HAP-1 (cell line): ENCODE data around the gene DGKQ.

Experiments used
- DNase-seq, 2 experiments: peaks; one replicate each; pipeline ENCODE4 v3.0.0-alpha.2; 2016 to 2020; ENCODE audit warnings: low spot score in 2 of 2
- H3K27me3 ChIP-seq: fragments of 250-450 bp; sonication (Bioruptor Pico); 2 replicates; pipeline ENCODE4 v1.5.1; 2020; ENCODE audit warnings: low read depth, mild to moderate bottlenecking, moderate library complexity
- H3K36me3 ChIP-seq: fragments of 250-450 bp; sonication (Bioruptor Pico); replicated peaks from 2 replicates; pipeline ENCODE4 v1.5.1; 2020; ENCODE audit warnings: mild to moderate bottlenecking
- H3K4me1 ChIP-seq: fragments of 250-450 bp; sonication (Bioruptor Pico); 2 replicates; pipeline ENCODE4 v1.5.1; 2020; ENCODE audit warnings: mild to moderate bottlenecking
- H3K4me3 ChIP-seq: fragments of 250-450 bp; sonication (Bioruptor Pico); 2 replicates; pipeline ENCODE4 v1.5.1; 2020; ENCODE audit warnings: mild to moderate bottlenecking, moderate library complexity
- H3K9me3 ChIP-seq: fragments of 250-450 bp; sonication (Bioruptor Pico); 2 replicates; pipeline ENCODE4 v1.5.1; 2020; ENCODE audit warnings: mild to moderate bottlenecking, moderate library complexity
- in situ Hi-C: fragments of 300-500 bp; cut with MboI; formaldehyde crosslinking; loops from 3 replicates; pipeline ENCODE4 v1.14.3; 2020; ENCODE audit warnings: low sequenced_read_pairs, inconsistent platforms, mixed read lengths

The DGKQ gene

DNA sequence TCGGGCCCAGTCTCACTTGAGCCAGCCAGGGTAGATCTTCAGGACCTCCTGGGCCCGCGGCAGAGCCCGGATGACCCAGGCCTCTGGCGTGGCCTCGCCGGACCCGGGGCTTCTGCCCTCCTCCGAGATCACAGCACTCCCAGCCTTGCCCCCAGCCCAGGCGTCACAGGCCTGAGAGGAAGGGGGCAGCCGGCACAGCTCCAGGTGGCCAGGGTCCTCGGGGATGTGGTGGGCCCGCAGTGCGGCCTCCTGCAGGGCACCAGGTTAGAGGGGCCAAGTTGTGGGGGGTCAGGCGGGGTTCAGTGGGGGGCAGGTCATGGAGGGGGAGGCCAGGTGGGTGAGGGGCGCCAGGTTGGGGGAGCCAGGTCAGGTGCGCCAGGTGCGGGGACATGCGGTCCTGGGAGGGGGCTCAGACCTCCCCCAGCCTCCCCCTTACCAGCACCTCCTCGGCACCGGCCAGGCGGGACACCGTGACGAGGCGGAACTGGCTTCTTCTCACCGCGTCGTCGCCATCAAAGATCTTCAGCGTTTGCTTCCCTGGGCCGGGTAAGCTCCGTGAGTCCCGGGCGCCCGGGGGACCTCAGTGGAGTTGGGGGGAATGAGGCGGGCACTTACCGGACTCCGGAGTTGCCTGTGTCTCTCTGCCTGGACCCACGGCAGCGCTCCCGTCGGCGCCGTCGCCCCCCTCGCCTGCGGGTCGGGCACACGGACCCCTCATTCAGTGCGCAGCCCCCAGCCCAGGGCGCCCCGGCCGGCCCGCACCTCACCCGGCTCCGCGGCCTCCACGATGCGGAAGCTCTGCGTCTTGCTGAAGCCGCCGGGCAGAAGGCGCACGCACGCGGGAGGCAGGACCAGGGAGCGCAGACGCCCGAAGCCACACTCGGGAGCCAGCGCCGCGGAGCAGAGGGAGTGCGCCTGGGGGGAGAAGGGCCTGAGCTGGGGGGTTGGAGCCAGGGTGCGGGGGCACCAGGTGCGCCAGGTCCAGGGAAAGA is 6.0 kb downstream of the DGKQ start:
- Histone ChIP-seq H3K27me3 (no peaks in the 10 kb centered on the region), H3K4me3 (no peak overlapping the region), H3K4me1 (peaks cover 2% of the 10 kb centered on the region; the same call in 1 of the 2 replicates), H3K9me3 (no peaks in the 10 kb centered on the region), H3K36me3 (no peaks in the 10 kb centered on the region)
- no peak for DNase-seq
- in situ Hi-C loops = no loop called here

DNA sequence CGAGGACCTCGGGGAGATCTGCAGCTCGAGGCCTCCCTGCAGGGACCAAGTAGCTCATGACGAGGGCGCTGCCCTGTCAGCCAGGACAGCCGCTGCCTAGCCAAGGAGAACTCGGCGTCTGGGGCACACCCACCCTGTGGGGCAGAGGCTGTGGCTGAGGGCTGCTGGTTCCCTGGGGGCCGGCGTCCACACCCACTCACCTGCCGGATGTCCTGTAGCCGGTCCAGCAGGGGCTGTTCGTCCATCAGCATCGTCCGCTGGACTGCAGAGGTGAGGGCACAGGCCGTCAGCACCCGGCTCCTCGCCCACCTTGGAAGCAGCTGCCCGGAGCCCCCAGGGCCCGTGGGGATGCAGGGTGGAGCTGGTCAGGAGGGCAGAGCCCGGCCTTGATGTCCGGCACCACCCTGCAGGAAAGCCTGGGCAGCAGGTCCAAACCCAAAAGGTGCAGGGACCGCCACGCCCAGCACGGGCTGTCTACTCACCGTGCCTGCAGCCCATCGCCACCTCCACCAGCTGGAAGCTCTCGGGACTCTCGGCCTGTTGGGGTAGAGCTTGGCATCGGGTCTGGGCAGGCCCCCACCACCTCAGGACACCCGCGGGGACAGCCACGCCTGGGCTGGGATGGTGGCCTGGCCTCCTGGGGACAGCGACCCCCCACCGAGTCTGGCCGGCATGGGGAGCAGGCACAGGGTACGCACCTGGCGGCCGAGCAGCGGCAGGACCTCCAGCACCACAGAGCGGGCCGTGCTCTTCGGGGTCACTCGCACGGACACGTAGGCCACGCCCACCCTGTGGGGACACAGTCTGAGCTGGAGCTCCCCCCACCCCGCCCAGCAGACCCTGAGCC is 6.9 kb downstream of the DGKQ start:
- H3K36me3 ChIP-seq = peaks cover 3% of the 10 kb centered on the region; the same call in 1 of the 2 replicates
- no peaks in the 10 kb centered on the region for H3K27me3 ChIP-seq
- DNase-seq = no peak
- no peaks in the 10 kb centered on the region for H3K4me1 ChIP-seq
- H3K4me3 ChIP-seq = no peak overlapping the region
- in situ Hi-C loops = no loop called here
- no peaks in the 10 kb centered on the region for H3K9me3 ChIP-seq

DNA sequence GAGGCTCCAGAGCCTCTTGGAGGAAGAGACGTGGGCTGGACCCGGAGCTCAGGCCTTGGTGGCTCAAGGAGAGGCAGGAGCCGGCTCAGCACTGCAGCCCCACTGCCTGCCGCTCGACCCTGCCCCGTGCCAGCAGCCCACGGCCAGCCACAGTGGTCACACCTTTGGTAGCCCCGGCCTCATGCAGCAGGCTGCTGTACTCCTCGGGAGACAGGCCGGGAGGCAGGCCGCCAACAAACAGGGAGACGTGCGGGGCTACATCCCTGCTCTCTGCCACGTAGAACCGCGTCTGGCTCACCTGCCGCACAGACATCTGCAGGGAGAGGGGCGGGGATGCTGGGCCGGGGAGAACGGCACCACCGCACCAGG is 7.6 kb downstream of the DGKQ start:
- Histone ChIP-seq H3K36me3 (peaks cover 3% of the 10 kb centered on the region; the same call in 1 of the 2 replicates), H3K4me3 (no peak overlapping the region), H3K9me3 (no peaks in the 10 kb centered on the region), H3K27me3 (no peaks in the 10 kb centered on the region), H3K4me1 (no peaks in the 10 kb centered on the region)
- DNase-seq = no peak
- in situ Hi-C loops = no loop called here

DNA sequence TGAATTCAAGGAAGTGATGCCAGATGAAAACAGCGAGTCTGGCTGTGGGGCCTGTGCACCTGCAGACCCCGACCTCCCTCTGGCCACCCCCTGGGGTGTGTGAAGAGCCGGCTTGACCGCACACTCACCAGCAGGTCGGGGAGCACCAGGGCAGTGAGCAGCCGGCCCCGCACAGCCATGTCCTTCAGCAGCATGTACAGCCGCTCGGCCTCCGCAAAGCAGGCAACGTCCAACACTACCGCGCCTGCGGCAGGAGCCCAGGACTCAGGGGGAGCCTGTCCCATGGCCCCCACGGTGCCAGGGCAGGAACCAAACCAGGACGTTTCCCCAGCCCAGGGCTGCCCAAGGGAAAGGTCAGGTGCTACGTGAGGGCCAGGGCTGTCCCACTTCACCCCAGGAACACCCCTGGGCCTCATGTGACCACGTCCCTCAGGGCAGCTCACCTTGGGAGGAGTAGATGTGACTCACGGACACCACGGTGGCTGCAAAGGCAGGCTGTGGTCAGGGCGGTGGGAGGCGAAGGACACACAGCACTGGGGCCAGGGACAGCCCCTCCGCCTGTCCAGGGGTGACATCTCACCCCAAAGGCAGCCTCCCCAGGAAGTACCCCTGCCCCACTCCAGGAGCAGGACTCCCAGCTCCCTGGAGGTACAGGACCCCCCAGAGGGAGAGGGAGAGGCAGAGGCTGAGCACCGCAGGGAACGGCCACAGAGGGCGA is 8.2 kb downstream of the DGKQ start:
- in situ Hi-C loops = no loop called here
- Histone ChIP-seq H3K4me1 (no peaks in the 10 kb centered on the region), H3K4me3 (no peak overlapping the region), H3K27me3 (no peaks in the 10 kb centered on the region), H3K36me3 (peaks cover 3% of the 10 kb centered on the region; the same call in 1 of the 2 replicates), H3K9me3 (no peaks in the 10 kb centered on the region)
- no peak for DNase-seq

DNA sequence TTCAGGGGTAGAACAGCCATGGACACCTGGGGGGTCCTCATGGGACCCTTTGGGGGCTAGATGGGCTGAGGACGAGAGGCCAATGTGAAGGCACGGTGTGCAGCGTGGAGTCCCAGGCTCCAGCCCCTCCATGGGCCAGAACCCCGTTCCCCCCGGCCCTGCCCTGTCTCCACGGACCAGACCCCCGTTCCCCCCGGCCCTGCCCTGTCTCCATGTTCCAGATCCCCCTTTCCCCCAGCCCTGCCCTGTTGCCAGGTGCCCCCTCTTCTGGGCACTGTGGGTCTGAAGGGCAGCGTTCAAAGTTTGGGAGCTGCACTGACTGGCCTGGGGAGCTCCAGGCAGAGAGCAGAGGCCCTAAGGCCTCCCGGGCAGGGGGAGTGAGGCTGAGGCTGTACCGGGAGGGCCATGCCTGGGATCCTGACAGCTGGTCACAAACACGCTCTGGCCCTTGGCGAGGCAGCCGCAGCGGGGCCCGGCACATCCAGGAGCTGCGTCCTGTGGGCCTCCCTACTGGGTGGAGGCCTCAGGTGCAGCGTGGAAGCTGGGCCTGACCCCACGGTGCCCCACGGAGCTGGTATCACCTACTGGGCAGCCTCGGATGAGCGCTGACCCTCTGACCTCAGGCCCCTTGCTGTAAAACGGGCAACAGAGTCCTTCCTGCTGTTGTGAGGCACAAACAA is 8.9 kb downstream of the DGKQ start:
- Histone ChIP-seq H3K4me3 (no peak overlapping the region), H3K27me3 (no peaks in the 10 kb centered on the region), H3K4me1 (no peaks in the 10 kb centered on the region), H3K9me3 (no peaks in the 10 kb centered on the region), H3K36me3 (peaks cover 3% of the 10 kb centered on the region; the same call in 1 of the 2 replicates)
- DNase-seq = no peak
- in situ Hi-C loops = no loop called here

- Histone ChIP-seq H3K36me3 (peaks cover 3% of the 10 kb centered on the region; the same call in 1 of the 2 replicates), H3K27me3 (no peaks in the 10 kb centered on the region), H3K9me3 (no peaks in the 10 kb centered on the region), H3K4me3 (no peak overlapping the region), H3K4me1 (no peaks in the 10 kb centered on the region)
- in situ Hi-C loops = no loop called here
- DNase-seq = no peak
Observed at GRCh38 chr4:963276-964225, 9.8 kb downstream of the DGKQ start.

DNA sequence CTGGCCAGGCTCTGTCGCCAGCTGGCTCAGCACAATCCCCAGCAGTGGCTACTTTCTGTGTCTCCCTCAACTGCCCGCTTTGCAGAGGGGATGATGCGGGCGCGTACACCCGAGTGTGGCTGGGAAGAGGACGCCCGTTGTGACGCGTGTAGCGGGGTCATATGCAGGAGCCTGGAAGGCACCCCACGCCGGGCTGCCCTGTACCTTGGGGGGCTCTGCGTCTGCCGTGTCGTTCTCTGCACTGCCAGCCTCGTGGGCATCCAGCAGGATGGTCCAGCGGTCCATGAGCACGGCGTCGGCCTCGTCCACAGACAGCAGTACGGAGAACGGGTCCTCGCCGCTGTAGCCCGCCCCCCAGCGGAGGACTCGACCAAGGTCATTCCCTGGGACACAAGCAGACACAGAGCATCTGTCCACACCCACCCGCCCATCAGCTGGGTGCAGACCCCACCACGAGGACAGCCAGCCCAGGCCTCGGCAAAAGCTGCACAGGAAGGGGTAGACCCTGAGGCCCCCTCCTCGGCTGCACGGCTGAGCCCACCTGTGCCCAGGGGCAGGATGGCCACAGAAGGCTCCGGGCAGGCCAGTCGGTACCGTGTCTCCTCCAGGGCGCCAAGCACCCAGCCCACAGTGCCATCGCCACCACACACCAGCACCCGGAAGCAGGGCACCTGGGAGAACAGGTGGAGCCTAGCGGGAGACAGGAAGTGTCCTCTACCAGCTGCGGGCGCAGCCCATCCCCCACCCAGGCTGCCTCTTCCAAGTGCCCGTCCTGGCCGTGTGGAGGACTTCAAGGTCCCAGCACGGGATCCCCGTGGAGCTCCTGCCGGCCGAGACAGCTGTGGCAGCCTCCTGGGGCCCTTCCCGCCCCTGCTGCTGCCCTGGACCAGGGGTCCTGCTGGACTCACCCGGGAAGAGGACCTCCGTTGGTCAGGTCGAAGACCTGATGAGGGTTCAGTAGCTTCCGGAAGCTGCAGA is 10.8 kb downstream of the DGKQ start:
- Histone ChIP-seq H3K9me3 (no peaks in the 10 kb centered on the region), H3K36me3 (peaks cover 3% of the 10 kb centered on the region; the same call in 1 of the 2 replicates), H3K27me3 (no peaks in the 10 kb centered on the region), H3K4me3 (no peak overlapping the region), H3K4me1 (no peaks in the 10 kb centered on the region)
- DNase-seq = no peak
- in situ Hi-C loops = no loop called here

DNA sequence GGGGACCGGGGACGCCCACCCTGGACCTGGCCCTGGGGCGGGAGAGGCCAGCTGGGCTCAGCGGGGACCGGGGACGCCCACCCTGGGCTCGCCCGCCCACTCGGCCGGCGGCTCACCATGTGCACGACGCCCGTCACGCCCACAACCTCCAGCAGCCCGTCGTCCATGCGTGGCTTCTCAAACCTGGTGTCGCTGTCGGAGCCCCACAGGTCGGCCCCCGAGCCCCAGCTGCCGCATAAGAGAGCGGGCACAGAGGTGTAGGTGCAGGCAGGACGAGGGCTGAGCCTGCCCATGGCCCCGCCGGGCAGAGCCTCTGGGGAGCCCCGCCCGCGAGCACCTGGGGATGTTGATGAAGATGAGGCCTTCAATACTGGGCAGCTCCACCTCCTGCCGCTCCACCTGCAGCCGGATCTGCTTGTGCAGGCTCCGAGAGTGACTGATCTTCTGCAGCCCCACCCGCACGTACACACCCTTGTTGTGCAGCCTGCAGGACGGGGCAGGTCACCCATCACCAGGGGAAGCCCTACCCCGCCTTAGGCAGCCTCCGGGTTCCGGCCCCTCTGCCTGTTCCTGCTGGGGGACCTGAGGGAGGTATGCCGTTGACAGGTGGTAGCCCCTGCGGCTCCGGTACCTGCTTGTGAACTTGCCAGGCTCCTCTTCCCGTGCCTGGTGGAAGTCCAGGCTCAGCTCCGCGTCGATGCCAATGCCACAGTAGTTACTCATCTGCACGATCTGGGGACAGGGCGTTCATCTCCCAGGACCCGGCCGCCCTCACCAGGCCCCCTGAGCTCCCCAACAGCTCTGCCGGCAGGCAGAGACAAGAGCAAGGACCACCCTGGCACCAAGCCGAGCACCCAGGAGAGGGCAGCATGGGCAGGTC is 11.8 kb downstream of the DGKQ start:
- H3K4me1 ChIP-seq = no peaks in the 10 kb centered on the region
- no peaks in the 10 kb centered on the region for H3K27me3 ChIP-seq
- no peak overlapping the region for H3K4me3 ChIP-seq
- H3K9me3 ChIP-seq = no peaks in the 10 kb centered on the region
- in situ Hi-C loops = no loop called here
- peaks cover 3% of the 10 kb centered on the region; the same call in 1 of the 2 replicates for H3K36me3 ChIP-seq
- DNase-seq = no peak

DNA sequence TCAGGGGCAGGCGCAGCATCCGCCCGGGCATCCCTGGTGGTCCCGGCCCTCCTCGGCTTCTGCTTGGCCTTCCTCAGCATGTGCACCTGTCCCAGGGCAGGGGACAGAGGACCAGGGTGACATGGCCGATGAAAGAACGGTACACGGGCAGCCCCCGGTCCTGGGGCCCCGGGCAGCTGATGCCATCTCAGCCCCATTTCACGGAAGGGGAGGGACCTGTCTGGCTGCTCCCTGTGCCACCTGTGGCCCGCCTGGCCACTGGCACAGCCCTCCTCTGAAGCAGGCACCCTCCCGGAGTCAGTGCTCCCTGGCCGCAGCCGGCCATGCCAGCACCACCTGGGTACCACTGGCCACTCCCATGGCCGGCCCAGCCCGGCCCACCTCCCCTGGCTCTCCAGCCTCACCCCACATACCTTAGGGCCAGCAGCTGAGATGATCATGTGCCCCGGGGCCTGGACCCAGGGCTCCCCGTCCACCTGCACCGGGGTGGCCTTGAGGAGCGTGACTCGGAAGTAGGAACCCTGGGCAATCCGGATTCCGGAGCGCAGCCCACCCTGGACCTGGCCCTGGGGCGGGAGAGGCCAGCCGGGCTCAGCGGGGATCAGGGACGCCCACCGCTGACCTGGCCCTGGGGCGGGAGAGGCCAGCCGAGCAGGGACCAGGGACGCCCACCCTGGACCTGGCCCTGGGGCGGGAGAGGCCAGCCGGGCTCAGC is 12.6 kb downstream of the DGKQ start:
- Histone ChIP-seq H3K9me3 (no peaks in the 10 kb centered on the region), H3K27me3 (no peaks in the 10 kb centered on the region), H3K36me3 (peaks cover 3% of the 10 kb centered on the region; the same call in 1 of the 2 replicates), H3K4me1 (no peaks in the 10 kb centered on the region), H3K4me3 (no peak overlapping the region)
- no peak for DNase-seq
- in situ Hi-C loops = no loop called here

GRCh38 chr4:960140-960635 is 13.2 kb downstream of the DGKQ start:
- in situ Hi-C loops = no loop called here
- peak in 1 of 2 experiments; percentile 5 for DNase-seq
- Histone ChIP-seq H3K4me1 (no peaks in the 10 kb centered on the region), H3K27me3 (no peaks in the 10 kb centered on the region), H3K9me3 (no peaks in the 10 kb centered on the region), H3K36me3 (peaks cover 3% of the 10 kb centered on the region; the same call in 1 of the 2 replicates), H3K4me3 (no peak overlapping the region)
